ENCODE results near the gene UPF3B.

DNA sequence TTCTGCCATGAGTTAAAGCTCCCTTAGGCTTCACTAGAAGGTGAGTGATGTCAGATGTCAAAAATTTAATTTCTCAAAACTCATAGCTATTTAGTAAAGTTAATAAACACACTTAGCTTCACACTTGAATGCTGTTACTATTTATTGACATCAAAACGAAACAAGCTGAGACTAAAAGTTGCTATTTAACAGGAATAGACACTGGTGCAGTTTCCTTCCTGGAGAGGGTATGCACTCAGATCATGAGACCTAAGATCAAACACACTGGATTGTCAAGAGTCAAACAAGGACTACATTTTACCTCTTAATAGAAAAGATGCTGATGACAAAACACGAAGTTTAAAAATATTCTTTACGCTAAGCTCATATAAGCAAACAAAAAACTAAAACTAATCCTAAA is 18.9 kb downstream of the UPF3B start:
- TF ChIP-seq, protein P1, sequence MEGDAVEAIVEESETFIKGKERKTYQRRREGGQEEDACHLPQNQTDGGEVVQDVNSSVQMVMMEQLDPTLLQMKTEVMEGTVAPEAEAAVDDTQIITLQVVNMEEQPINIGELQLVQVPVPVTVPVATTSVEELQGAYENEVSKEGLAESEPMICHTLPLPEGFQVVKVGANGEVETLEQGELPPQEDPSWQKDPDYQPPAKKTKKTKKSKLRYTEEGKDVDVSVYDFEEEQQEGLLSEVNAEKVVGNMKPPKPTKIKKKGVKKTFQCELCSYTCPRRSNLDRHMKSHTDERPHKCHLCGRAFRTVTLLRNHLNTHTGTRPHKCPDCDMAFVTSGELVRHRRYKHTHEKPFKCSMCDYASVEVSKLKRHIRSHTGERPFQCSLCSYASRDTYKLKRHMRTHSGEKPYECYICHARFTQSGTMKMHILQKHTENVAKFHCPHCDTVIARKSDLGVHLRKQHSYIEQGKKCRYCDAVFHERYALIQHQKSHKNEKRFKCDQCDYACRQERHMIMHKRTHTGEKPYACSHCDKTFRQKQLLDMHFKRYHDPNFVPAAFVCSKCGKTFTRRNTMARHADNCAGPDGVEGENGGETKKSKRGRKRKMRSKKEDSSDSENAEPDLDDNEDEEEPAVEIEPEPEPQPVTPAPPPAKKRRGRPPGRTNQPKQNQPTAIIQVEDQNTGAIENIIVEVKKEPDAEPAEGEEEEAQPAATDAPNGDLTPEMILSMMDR (IDR thresholded peaks at IDR 0.05): no peak
- TF ChIP-seq POLR2A (IDR thresholded peaks at IDR 0.05) (no peak), POLR2AphosphoS5 (IDR thresholded peaks at IDR 0.05; ENCODE audit: insufficient read depth in 1 of 2, low read depth in 1 of 2) (no peak)

Data from vagina (tissue), 2 donors.